HepG2 (cell line): ENCODE measurements around the gene RCC2.

Source experiments
- ARID2 ChIP-seq: sonication (generic); formaldehyde crosslinking; IDR thresholded peaks from 2 replicates; pipeline ENCODE4 v1.8.1; 2022; ENCODE audit warnings: mild to moderate bottlenecking, missing genetic modification reagents, borderline replicate concordance
- EP300 ChIP-seq, 3 experiments: sonication (generic) in 1 of 3; formaldehyde crosslinking in 1 of 3; IDR thresholded peaks; 2 replicates each; pipeline versions ENCODE4 v1.5.1 to v1.6.1; 2011 to 2020; ENCODE audit warnings: low read depth in 2 of 3, low read length in 2 of 3, borderline replicate concordance in 1 of 3, improper control_type of control experiment in 1 of 3, mild to moderate bottlenecking in 1 of 3, missing genetic modification reagents in 1 of 3, moderate library complexity in 1 of 3
- SAP130 ChIP-seq: IDR thresholded peaks from 2 replicates; pipeline ENCODE4 v1.6.1; 2016; ENCODE audit warnings: low read depth
- ZNF274 ChIP-seq: sonication (generic); formaldehyde crosslinking; IDR thresholded peaks from 2 replicates; pipeline ENCODE4 v1.5.1; 2020; ENCODE audit warnings: mild to moderate bottlenecking, missing genetic modification reagents
- ZNF563 ChIP-seq: sonication (generic); formaldehyde crosslinking; IDR thresholded peaks from 2 replicates; pipeline ENCODE4 v1.8.0; 2022; ENCODE audit warnings: mild to moderate bottlenecking, moderate library complexity, missing genetic modification reagents

DNA sequence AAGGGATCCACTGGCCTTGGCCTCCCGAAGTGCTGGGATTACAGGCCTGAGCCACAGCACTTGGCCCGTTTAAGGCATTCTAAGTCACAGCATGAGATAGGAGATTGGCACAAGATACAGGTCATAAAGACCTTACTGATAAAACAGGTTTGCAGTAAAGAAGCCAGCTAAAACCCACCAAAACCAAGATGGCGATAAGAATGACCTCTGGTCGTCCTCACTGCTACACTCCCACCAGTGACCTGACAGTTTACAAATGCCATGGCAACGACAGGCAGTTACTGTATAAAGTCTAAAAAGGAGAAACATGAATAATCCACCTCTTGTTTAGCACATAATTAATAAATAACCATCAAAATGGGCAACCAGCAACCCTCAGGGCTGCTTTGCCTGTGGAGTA is 33.3 kb upstream of the RCC2 start:
- TF ChIP-seq SAP130 (CRISPR knock-in tag) (no peak), ZNF563 (CRISPR knock-in tag) (no peak), ZNF274 (no peak), EP300 (IDR thresholded peaks at IDR 0.05; ENCODE audit: low read depth in 2 of 2, low read length in 2 of 2) (no peak), EP300 (CRISPR knock-in tag; IDR thresholded peaks at IDR 0.05; ENCODE audit: borderline replicate concordance) (no peak), ARID2 (no peak)
